ENCODE results near the gene ZBTB18.

The ZBTB18 gene

DNA sequence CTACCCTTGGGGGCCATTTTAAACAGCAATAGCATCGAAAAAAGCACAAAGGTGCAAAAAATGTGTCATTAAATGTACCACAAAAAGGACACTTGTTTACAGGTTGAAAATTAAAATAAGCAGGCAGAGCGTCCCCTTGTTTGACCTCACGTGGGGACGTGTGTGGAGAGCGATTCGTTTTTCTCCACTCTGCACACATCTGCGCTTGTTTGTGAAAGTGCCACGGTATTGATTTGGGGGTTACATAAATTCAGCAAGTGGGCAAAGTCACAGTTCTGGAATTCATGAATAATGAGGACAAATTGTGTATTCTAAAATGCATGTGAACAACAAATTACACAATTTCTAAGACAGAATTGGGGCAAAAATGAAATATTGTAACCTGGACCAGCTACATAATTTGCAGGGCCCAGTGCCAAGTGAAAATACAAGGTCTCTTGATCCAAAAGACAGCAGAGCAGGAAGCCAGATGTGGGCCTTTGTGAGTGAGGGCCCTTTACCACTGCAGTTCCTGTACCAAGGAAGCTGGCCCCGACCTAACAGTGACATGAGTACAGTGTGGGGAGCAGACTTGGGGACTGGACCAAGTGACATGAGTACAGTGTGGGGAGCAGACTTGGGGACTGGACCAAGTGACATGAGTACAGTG is 43.9 kb downstream of the ZBTB18 start:
- TF ChIP-seq POLR2AphosphoS5 (IDR thresholded peaks at IDR 0.05; ENCODE audit: low read depth, low read length), result no peak
- TF ChIP-seq FOXP2 (optimal IDR thresholded peaks at IDR 0.05; ENCODE audit: borderline replicate concordance, extremely low read depth, extremely low read length, insufficient read depth), result no peak
- TF ChIP-seq, protein P1, sequence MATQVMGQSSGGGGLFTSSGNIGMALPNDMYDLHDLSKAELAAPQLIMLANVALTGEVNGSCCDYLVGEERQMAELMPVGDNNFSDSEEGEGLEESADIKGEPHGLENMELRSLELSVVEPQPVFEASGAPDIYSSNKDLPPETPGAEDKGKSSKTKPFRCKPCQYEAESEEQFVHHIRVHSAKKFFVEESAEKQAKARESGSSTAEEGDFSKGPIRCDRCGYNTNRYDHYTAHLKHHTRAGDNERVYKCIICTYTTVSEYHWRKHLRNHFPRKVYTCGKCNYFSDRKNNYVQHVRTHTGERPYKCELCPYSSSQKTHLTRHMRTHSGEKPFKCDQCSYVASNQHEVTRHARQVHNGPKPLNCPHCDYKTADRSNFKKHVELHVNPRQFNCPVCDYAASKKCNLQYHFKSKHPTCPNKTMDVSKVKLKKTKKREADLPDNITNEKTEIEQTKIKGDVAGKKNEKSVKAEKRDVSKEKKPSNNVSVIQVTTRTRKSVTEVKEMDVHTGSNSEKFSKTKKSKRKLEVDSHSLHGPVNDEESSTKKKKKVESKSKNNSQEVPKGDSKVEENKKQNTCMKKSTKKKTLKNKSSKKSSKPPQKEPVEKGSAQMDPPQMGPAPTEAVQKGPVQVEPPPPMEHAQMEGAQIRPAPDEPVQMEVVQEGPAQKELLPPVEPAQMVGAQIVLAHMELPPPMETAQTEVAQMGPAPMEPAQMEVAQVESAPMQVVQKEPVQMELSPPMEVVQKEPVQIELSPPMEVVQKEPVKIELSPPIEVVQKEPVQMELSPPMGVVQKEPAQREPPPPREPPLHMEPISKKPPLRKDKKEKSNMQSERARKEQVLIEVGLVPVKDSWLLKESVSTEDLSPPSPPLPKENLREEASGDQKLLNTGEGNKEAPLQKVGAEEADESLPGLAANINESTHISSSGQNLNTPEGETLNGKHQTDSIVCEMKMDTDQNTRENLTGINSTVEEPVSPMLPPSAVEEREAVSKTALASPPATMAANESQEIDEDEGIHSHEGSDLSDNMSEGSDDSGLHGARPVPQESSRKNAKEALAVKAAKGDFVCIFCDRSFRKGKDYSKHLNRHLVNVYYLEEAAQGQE (IDR thresholded peaks at IDR 0.05; ENCODE audit: insufficient read depth in 1 of 2, low read depth in 2 of 2, low read length in 2 of 2), result no peak
- no peak for TF ChIP-seq SIN3A (IDR thresholded peaks at IDR 0.05; ENCODE audit: borderline replicate concordance, insufficient read depth, low read length)
- no peak for TF ChIP-seq TAF1 (IDR thresholded peaks at IDR 0.05; ENCODE audit: borderline replicate concordance, insufficient read depth, low read length)

DNA sequence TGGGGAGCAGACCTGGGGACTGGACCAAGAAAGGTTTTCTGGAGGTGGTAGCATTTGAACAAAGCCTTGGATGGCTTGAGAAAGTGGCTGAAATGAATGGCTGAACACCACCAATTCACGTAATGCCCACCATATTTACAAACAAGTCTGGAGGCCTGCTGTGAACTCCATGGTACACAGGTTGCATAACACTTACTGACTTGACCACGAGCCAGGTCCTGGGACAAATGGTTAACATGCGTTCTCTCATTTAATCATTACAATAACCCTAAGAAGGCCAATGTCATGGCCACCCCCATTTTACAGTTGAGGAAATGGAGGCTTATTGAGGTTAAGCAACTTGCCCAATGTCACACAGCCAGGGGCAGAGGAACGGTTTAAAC is 44.4 kb downstream of the ZBTB18 start:
- TF ChIP-seq POLR2AphosphoS5 (IDR thresholded peaks at IDR 0.05; ENCODE audit: low read depth, low read length) (no peak), SIN3A (IDR thresholded peaks at IDR 0.05; ENCODE audit: borderline replicate concordance, insufficient read depth, low read length) (no peak), FOXP2 (optimal IDR thresholded peaks at IDR 0.05; ENCODE audit: borderline replicate concordance, extremely low read depth, extremely low read length, insufficient read depth) (no peak), TAF1 (IDR thresholded peaks at IDR 0.05; ENCODE audit: borderline replicate concordance, insufficient read depth, low read length) (no peak)
- TF ChIP-seq, protein P1 (IDR thresholded peaks at IDR 0.05; ENCODE audit: insufficient read depth in 1 of 2, low read depth in 2 of 2, low read length in 2 of 2), result no peak

DNA sequence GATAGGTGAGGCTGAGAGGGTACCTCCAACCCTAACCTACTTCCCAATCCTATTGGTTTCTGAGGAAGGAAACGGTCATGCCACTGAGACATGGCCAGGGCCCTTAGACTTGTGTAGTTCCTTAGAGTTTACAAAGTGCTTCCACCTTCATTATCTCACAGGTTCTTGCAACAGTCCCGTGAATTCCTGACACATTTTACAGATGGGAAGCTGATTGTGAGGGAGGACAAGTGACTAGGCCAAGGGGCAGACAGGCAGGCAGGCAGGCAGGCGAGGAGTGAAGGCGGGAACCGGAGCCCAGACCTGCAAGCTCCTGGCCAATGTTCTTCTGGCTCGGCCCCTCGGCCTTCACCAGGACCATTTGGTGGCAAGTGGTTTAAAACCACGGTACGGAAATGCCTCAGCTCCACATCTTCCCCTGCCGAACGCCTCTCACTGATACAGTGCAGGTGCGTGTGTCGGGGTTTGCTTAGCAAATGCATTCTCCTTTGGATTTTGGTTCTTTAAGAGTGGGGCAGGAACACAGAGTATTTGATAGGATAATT is 45.1 kb downstream of the ZBTB18 start:
- no peak for TF ChIP-seq POLR2AphosphoS5 (IDR thresholded peaks at IDR 0.05; ENCODE audit: low read depth, low read length)
- TF ChIP-seq SIN3A (IDR thresholded peaks at IDR 0.05; ENCODE audit: borderline replicate concordance, insufficient read depth, low read length), result no peak
- TF ChIP-seq, protein P1 (IDR thresholded peaks at IDR 0.05; ENCODE audit: insufficient read depth in 1 of 2, low read depth in 2 of 2, low read length in 2 of 2), result no peak
- TF ChIP-seq TAF1 (IDR thresholded peaks at IDR 0.05; ENCODE audit: borderline replicate concordance, insufficient read depth, low read length), result no peak
- no peak for TF ChIP-seq FOXP2 (optimal IDR thresholded peaks at IDR 0.05; ENCODE audit: borderline replicate concordance, extremely low read depth, extremely low read length, insufficient read depth)

DNA sequence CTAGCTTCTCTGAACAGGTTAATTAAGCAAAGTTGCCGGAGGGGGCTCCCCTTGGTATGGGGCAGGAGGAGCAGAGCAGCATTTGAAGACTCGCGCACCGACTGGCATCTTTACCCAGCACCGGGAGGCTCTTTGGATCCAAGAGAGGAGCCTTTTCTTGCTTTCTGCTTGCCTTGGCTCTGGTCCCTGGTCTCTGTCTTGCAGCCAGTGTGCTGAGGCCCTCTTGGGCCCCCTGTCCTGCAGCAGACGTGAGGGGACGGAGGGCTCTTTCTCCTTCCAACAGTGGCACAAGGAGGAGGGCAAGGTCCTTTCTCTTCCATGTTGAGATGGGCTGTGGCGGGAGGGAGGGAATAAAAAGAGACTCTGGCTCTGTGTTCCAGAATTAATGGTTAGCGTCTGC is 45.6 kb downstream of the ZBTB18 start:
- TF ChIP-seq SIN3A (IDR thresholded peaks at IDR 0.05; ENCODE audit: borderline replicate concordance, insufficient read depth, low read length) (no peak), FOXP2 (optimal IDR thresholded peaks at IDR 0.05; ENCODE audit: borderline replicate concordance, extremely low read depth, extremely low read length, insufficient read depth) (no peak), TAF1 (IDR thresholded peaks at IDR 0.05; ENCODE audit: borderline replicate concordance, insufficient read depth, low read length) (no peak)
- TF ChIP-seq, protein P1 (IDR thresholded peaks at IDR 0.05; ENCODE audit: insufficient read depth in 1 of 2, low read depth in 2 of 2, low read length in 2 of 2), result no peak
